Mesenteric fat pad (tissue), 1 donor: ENCODE measurements around the gene DMD. TPM values are rescaled to one million over a fixed set of nuclear protein-coding genes. Genes with fewer than 3 reads are reported as not detected.
"Not testable (repeated sequence)": the region's sequence is repeated elsewhere in the genome, so short reads cannot be mapped to it uniquely, and the experiment has no call there.

Source experiments
- DNase-seq: peaks from one replicate; pipeline ENCODE4 v3.0.0-alpha.2; 2020; ENCODE audit warnings: low spot score
- total RNA-seq: library from RNA; stranded (reverse); fragmentation: NEBNext Ultra II Directional; extraction: Animal tissue kit (Norgen Biotek cat#: 25700); gene quantifications from one replicate; pipeline ENCODE4 v1.2.1, GENCODE V29; 2021
- donor health status: DM: yes; HTN: yes; CAD: no.

Gene DMD
- total RNA-seq, 1 donor from 2014 or later, result 45.5 TPM

- DNase-seq, result no peak
These were observed 55.1 kb downstream of the DMD start for GRCh38 chrX:33156152-33156726.

- no peak for DNase-seq
These were observed 61.8 kb downstream of the DMD start for GRCh38 chrX:33149580-33149979.

- no peak for DNase-seq
These were observed 62.3 kb downstream of the DMD start for GRCh38 chrX:33149085-33149484.

GRCh38 chrX:33142331-33142730 is 69.0 kb downstream of the DMD start:
- no peak for DNase-seq

- DNase-seq, result no peak
These were observed 72.6 kb downstream of the DMD start for GRCh38 chrX:33138677-33139249.

GRCh38 chrX:33134164-33134563 is 77.2 kb downstream of the DMD start:
- no peak for DNase-seq

- no peak for DNase-seq
These were observed 78.0 kb downstream of the DMD start for GRCh38 chrX:33133320-33133719.

- DNase-seq, result no peak
These were observed 78.8 kb downstream of the DMD start for GRCh38 chrX:33132569-33132968.

GRCh38 chrX:33129607-33130006 is 81.7 kb downstream of the DMD start:
- DNase-seq, result no peak

GRCh38 chrX:33128048-33128805 is 83.1 kb downstream of the DMD start:
- DNase-seq, result no peak

- DNase-seq, result no peak
These were observed 84.9 kb downstream of the DMD start for GRCh38 chrX:33126469-33126868.

- no peak for DNase-seq
These were observed 101.5 kb downstream of the DMD start for GRCh38 chrX:33109858-33110257.

GRCh38 chrX:33106737-33107136 is 104.6 kb downstream of the DMD start:
- no peak for DNase-seq

GRCh38 chrX:33095079-33095478 is 116.3 kb downstream of the DMD start:
- DNase-seq, result no peak

GRCh38 chrX:33087411-33087810 is 123.9 kb downstream of the DMD start:
- DNase-seq, result no peak

GRCh38 chrX:33086886-33087285 is 124.5 kb downstream of the DMD start:
- DNase-seq, result no peak

GRCh38 chrX:33082371-33082770 is 129.0 kb downstream of the DMD start:
- DNase-seq, result no peak

GRCh38 chrX:33078273-33078672 is 133.1 kb downstream of the DMD start:
- DNase-seq, result no peak

- DNase-seq, result not testable (repeated sequence)
These were observed 137.7 kb downstream of the DMD start for GRCh38 chrX:33073660-33074059.

GRCh38 chrX:33065415-33065814 is 145.9 kb downstream of the DMD start:
- no peak for DNase-seq

GRCh38 chrX:33062041-33062440 is 149.3 kb downstream of the DMD start:
- no peak for DNase-seq

GRCh38 chrX:33053001-33053400 is 158.3 kb downstream of the DMD start:
- DNase-seq, result no peak

GRCh38 chrX:33045882-33046281 is 165.5 kb downstream of the DMD start:
- DNase-seq, result no peak
